Loucy (cell line): ENCODE data around the gene TYMP.

Source experiments
- H2AFZ ChIP-seq: fragments of 200-600 bp; sonication (generic); 2 replicates; pipeline ENCODE4 v1.6.0; 2016; ENCODE audit warnings: antibody characterized with exemption, mild to moderate bottlenecking, low read length, moderate library complexity
- H3F3A ChIP-seq: fragments of 200-600 bp; 2 replicates; pipeline ENCODE4 v1.6.0; 2016; ENCODE audit warnings: antibody characterized with exemption, low read depth, mild to moderate bottlenecking
- H3K27me3 ChIP-seq: fragments of 200-600 bp; sonication (generic); 2 replicates; pipeline ENCODE4 v1.6.1; 2014; ENCODE audit warnings: low read length, mild to moderate bottlenecking; ENCODE audit not compliant: insufficient read depth, poor library complexity, severe bottlenecking
- H3K36me3 ChIP-seq: fragments of 200-600 bp; sonication (generic); 2 replicates; pipeline ENCODE4 v1.6.1; 2016; ENCODE audit warnings: low read length; ENCODE audit not compliant: insufficient read depth
- H3K4me1 ChIP-seq: fragments of 200-600 bp; sonication (generic); 2 replicates; pipeline ENCODE4 v1.5.1; 2014; ENCODE audit warnings: low read length, mild to moderate bottlenecking; ENCODE audit not compliant: insufficient read depth, poor library complexity, severe bottlenecking
- H3K4me2 ChIP-seq: fragments of 200-600 bp; sonication (generic); 2 replicates; pipeline ENCODE4 v1.6.0; 2014; ENCODE audit warnings: antibody characterized with exemption, low read length, low read depth, mild to moderate bottlenecking; ENCODE audit not compliant: poor library complexity, severe bottlenecking
- H3K4me3 ChIP-seq: fragments of 200-600 bp; sonication (generic); 2 replicates; pipeline ENCODE4 v1.5.1; 2014; ENCODE audit warnings: low read length, mild to moderate bottlenecking, mixed read lengths; ENCODE audit not compliant: poor library complexity, severe bottlenecking
- H3K79me2 ChIP-seq: fragments of 200-600 bp; sonication (generic); 2 replicates; pipeline ENCODE4 v1.6.1; 2014; ENCODE audit warnings: low read length; ENCODE audit not compliant: insufficient read depth
- H3K9ac ChIP-seq: fragments of 200-600 bp; sonication (generic); 2 replicates; pipeline ENCODE4 v1.6.0; 2014; ENCODE audit warnings: mild to moderate bottlenecking, low read depth, low read length, moderate library complexity; ENCODE audit not compliant: poor library complexity, severe bottlenecking
- H3K9me2 ChIP-seq: fragments of 200-600 bp; sonication (generic); replicated peaks from 2 replicates; pipeline ENCODE4 v1.6.1; 2016; ENCODE audit warnings: low read depth, low read length, mixed read lengths
- H3K9me3 ChIP-seq: fragments of 200-600 bp; sonication (generic); 2 replicates; pipeline ENCODE4 v1.6.1; 2014; ENCODE audit warnings: mild to moderate bottlenecking, antibody characterized with exemption, low read length, low read depth; ENCODE audit not compliant: insufficient read depth
- H4K20me1 ChIP-seq: fragments of 200-600 bp; sonication (generic); 2 replicates; pipeline ENCODE4 v1.6.0; 2014; ENCODE audit warnings: antibody characterized with exemption, low read length, mild to moderate bottlenecking; ENCODE audit not compliant: insufficient read depth, poor library complexity, severe bottlenecking
- CTCF ChIP-seq: fragments of 200-600 bp; sonication (generic); conservative IDR thresholded peaks from 2 replicates; pipeline ENCODE4 v1.5.1; 2014; ENCODE audit warnings: mild to moderate bottlenecking, antibody characterized with exemption, low read length
- EZH2phosphoT487 ChIP-seq: fragments of 200-600 bp; IDR thresholded peaks from 2 replicates; pipeline ENCODE4 v1.6.1; 2018; ENCODE audit warnings: antibody characterized with exemption, mild to moderate bottlenecking, moderate library complexity, borderline replicate concordance

The TYMP gene

GRCh38 chr22:50556703-50557102, 26.9 kb upstream of the TYMP start:
- Histone ChIP-seq H2AFZ (no peak overlapping the region), H3K4me3 (no peak overlapping the region), H3K79me2 (no peaks in the 10 kb centered on the region), H3K9ac (no peak overlapping the region), H3K9me3 (no peaks in the 10 kb centered on the region), H3K9me2 (no peaks in the 10 kb centered on the region), H3K36me3 (no peaks in the 10 kb centered on the region), H4K20me1 (no peaks in the 10 kb centered on the region), H3K4me1 (peaks cover 2% of the 10 kb centered on the region), H3F3A (no peaks in the 10 kb centered on the region), H3K4me2 (no peak overlapping the region), H3K27me3 (no peaks in the 10 kb centered on the region)
- TF ChIP-seq EZH2phosphoT487 (no peak), CTCF (no peak)

GRCh38 chr22:50553310-50553709, 23.5 kb upstream of the TYMP start:
- peaks cover 8% of the 10 kb centered on the region for H3K4me1 ChIP-seq
- no peaks in the 10 kb centered on the region for H3K27me3 ChIP-seq

GRCh38 chr22:50551160-50551752, 21.4 kb upstream of the TYMP start:
- no peaks in the 10 kb centered on the region for H3K36me3 ChIP-seq
- no peak overlapping the region for H2AFZ ChIP-seq
- H3K9me3 ChIP-seq, result no peaks in the 10 kb centered on the region
- no peak overlapping the region for H3K4me3 ChIP-seq
- no peaks in the 10 kb centered on the region for H3K9me2 ChIP-seq
- H4K20me1 ChIP-seq, result no peaks in the 10 kb centered on the region
- TF ChIP-seq CTCF, result no peak
- no peak for TF ChIP-seq EZH2phosphoT487
- no peak overlapping the region for H3K4me2 ChIP-seq
- peaks cover 12% of the 10 kb centered on the region for H3K4me1 ChIP-seq
- no peaks in the 10 kb centered on the region for H3K27me3 ChIP-seq
- no peaks in the 10 kb centered on the region for H3F3A ChIP-seq
- no peak overlapping the region for H3K9ac ChIP-seq
- H3K79me2 ChIP-seq, result peaks cover 6% of the 10 kb centered on the region; the same call in 1 of the 2 replicates

More at GRCh38 chr22:50553310-50553709, 23.5 kb upstream of the TYMP start:
- Histone ChIP-seq H3K9me2 (no peaks in the 10 kb centered on the region), H3K4me3 (no peak overlapping the region), H3F3A (no peaks in the 10 kb centered on the region), H3K79me2 (peaks cover 6% of the 10 kb centered on the region; the same call in 1 of the 2 replicates), H3K9ac (no peak overlapping the region), H3K36me3 (no peaks in the 10 kb centered on the region), H3K4me2 (no peak overlapping the region), H2AFZ (no peak overlapping the region), H3K9me3 (no peaks in the 10 kb centered on the region), H4K20me1 (no peaks in the 10 kb centered on the region)
- TF ChIP-seq EZH2phosphoT487, result no peak
- no peak for TF ChIP-seq CTCF
